Inflammatory macrophage (primary cell): ENCODE results near the gene NRP1.
"Not testable (repeated sequence)": the region's sequence is repeated elsewhere in the genome, so short reads cannot be mapped to it uniquely, and the experiment has no call there.

Experiments used
- DNase-seq, 2 donors: peaks; one replicate each; pipeline ENCODE4 v3.0.0-alpha.2; 2020 to 2022
- total RNA-seq, 18 experiments: gene quantifications; one replicate each; lab custom pipeline; 2026; ENCODE audit warnings: mixed read lengths in 6 of 18, inconsistent platforms in 2 of 18; lab: John Stamatoyannopoulos, UW

Gene NRP1
- 185 to 704 (median 537) reads per million in 18 experiments for total RNA-seq

GRCh38 chr10:33334153-33334804 lies at the start of gene NRP1:
Gene NRP1 (minus strand): TSS chr10:33334667. CDS start chr10:33334382, 285 bp downstream.
- peak; percentile 81 to 86 for DNase-seq

DNA sequence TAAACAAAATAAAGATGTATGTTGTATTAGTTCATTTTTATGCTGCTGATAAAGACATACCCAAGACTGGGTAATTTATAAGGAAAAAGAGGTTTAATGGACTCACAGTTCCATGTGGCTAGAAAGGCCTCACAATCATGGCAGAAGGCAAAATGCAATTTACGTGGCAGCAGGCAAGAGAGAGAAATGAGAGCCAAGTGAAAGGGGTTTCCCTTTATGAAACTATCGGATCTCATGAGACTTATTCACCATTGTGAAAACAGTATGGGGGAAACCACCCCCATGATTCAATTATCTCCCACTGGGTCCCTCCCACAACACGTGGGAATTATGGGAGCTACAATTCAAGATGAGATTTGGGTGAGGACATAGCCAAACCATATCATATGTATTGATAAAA lies 49.7 kb upstream of the NRP1 start:
- DNase-seq, result not testable (repeated sequence)

DNA sequence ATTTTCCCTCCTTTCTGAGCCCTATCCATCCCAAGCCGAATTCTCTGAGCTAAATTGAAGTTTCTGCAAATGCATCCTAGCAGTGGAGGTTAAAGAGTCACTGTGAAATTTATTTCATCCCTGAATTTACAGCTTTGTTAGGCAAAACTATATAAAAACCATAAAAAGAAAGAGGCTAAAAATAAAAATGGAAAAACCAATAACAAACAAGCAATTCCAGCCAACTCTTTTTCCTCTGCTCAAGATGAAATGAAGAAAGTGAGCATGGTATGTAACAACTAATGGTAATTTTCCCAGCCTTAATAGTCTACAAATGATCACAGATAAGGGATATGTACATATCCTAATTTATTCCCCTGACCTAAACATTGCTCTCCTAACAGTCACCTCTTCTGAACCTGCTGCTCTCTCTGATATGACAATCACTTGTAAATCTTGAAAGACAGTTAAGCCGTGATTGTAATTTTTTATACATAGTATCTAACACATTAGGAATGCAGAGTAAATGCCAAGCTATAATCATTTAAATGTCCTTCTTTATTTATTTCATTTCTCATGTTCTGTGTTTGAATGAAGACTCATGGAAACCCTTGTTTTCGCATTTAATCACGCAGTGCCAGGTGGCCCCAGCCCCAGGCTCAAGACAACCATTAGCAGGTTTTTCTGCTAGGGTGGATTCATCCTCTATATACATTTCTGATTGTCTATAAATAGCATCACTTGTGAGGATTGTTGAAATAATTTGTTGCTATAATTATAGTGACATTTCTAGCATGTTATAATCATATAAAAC lies 48.6 kb upstream of the NRP1 start:
- DNase-seq, result no peak

DNA sequence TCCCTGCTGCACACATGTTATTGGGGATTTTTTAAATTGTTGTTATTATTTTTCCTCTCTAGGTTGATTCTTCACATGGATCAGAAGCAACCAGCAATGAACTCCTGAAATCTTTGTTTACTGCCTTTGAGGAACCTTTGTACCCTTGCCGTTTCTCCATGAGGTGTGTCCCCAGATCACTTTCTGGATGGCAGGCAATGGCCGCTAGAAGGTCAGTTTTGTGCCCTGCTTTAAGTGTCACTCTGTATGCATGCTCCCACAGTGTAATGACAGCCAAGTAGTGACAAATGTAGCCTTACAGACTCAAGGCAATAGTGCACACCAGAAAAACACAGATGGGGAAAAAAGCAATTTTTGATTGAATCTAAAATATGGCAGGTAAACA lies 47.7 kb upstream of the NRP1 start:
- no peak for DNase-seq

GRCh38 chr10:33381451-33382215 lies 47.2 kb upstream of the NRP1 start:
- DNase-seq, result no peak

DNA sequence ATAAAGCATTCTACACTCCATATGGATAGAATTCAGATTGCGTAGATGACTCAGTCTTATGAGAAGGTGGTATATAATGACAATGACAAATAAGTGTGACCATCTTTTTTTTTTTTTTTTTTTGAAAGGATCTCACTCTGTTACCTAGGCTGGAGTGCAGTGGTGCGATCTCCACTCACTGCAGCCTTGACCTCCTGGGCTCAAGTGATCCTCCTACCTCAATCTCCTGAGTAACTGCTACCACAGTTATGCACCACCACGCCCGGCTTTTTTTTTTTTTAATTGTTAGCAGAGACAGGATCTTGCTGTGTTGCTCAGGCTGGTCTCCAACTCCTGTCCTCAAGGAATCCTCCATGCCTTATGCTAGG lies 43.2 kb upstream of the NRP1 start:
- DNase-seq, result no peak

- DNase-seq, result peak in 1 of 2 donors; percentile 45
Measured at GRCh38 chr10:33376976-33377657, 42.6 kb upstream of the NRP1 start.

DNA sequence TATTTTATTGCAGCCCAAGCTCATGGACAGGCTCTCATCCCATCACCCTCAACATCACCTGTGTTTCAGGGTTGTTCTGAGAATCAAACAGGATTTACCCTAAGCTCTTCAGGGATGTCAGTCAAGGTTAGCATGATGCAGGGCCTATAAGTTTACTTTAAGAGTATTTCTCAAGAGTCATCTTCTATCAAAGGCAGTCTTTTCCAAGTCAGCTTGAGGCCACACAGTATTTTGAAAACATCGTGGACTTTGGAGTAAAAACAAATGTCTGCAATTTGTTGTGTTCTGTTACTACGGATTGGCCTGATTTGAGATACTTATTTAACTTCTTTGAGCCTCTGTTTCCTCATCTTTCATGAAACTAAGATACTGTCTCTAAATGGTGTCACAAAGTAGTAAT lies 42.0 kb upstream of the NRP1 start:
- DNase-seq, result no peak

GRCh38 chr10:33373263-33373662 lies 38.8 kb upstream of the NRP1 start:
- no peak for DNase-seq

DNA sequence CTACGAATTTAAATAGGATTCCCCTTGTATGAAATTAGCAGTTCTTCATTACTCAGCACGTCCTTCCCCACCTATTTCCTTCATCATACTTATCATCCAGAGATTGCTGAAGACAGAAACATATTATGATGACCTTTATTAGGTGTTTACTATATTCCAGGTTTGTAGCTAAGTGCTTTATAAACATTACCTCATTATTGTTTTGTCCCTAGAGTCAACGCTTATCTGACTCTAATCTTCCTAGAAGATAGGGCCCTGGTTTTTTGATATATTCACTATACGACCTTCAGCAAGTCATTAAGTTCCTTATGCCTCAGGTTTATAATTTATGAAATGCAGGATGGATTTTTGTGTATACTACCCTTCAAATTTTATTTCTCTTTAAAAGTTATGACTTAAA lies 36.8 kb upstream of the NRP1 start:
- DNase-seq, result no peak

DNA sequence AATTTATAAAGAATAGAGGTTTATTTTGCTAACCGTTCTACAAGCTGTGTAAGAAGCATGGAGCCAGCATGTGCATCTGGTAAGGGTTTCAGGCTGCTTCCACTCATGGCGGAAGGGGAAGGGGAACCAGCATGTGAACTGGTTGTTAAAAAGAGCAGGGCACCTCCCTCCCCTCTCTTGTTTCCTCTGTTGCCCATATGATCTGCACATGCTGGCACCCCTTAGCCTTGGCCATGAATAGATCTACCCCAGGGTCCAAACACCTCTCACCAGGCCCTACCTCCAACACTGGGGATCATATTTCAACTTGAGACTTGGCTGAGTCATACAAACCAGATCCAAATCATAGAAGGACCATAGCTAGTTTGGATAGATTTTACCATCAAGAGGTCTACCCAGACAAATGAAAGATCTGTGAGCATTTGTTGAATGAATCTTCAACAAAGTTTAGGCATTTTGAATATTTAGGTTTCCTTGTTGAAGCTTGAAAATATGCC lies 36.0 kb upstream of the NRP1 start:
- no peak for DNase-seq

DNA sequence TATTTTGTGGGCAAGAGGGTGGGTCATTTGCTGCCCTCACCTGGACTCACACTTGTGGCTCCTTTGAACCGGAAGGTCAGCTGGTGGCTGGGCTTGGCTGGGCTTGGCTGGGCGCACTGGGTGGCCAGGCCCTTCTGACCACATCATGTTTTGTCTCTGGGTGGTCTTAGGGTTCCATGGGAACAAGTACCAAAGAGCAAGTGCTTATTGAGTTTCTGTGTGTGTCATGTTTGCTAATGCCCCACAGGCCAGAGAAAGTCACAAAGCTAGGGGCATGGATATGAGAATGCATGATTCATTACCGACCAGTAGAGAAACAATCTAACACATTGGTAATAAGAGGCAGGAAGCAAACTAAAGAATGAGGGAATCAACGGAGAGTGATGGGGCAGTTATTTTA lies 33.6 kb upstream of the NRP1 start:
- no peak for DNase-seq

- DNase-seq, result peak; percentile 90 to 93
Measured at GRCh38 chr10:33365871-33366411, 31.5 kb upstream of the NRP1 start.

DNA sequence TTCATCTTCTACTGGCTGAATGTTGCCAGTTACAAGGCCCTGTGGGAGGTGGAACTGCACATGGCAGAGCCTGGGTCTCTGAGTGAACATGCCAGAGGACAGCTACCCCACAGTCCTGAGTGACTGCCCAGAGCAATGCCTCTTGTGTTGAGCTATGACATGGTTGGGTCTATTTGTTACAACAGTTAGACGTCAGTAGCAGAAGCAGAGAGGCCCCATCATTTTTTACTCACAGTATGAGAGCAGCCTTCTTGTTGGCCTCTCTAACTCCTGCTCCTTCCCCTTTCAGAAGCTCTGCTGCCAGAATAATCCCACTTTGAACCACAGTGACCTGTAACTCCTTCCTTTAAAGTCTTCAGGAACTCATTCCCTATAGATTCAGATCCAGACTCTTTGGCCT lies 30.8 kb upstream of the NRP1 start:
- peak; percentile 39 to 42 for DNase-seq

DNA sequence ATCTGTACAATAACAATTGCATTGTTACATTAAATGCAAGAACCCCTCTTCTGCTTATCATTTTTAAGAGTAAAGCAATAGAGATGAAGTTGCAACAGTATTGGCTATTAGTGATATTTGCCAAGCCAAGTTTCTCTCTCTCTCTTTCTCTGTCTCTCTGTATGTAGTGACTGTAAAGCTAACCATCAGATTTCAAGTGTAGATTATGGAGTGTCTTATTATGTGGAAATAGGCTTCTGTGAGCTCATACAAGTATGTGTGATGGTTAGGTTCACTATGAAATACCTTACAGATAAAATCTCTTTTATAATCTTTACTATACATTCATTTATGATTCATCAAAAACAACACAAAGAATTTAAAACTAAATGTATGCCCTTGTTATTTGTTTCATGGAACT lies 28.6 kb upstream of the NRP1 start:
- DNase-seq, result no peak

- no peak for DNase-seq
Measured at GRCh38 chr10:33358016-33358415, 23.5 kb upstream of the NRP1 start.

GRCh38 chr10:33355274-33355673 lies 20.8 kb upstream of the NRP1 start:
- DNase-seq, result peak; percentile 90 to 93

- no peak for DNase-seq
Measured at GRCh38 chr10:33353853-33354252, 19.4 kb upstream of the NRP1 start.

GRCh38 chr10:33353334-33353733 lies 18.9 kb upstream of the NRP1 start:
- DNase-seq, result no peak

- DNase-seq, result no peak
Measured at GRCh38 chr10:33352615-33353014, 18.1 kb upstream of the NRP1 start.

GRCh38 chr10:33352175-33352574 lies 17.7 kb upstream of the NRP1 start:
- DNase-seq, result no peak

DNA sequence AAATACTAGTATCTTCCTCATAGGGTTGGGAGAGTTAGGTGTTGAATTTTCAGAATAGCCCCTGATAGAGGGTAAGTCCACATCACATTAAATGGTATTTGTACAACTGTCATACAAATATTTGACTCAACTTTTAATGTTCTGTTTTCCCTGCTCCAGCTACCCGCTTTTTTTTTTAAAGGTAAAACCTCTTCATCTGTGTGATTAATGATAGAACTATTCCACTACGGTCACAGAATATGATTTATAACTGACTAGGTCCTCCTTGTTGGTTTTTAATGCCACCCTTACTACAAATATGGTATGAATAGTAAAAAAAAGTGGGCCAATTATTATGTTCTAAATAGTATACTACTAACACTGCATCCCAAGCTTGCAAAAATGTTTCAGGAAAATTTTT lies 15.6 kb upstream of the NRP1 start:
- no peak for DNase-seq
